Stimulated activated naive CD4-positive, alpha-beta T cell (primary cell): ENCODE results near the gene ZNF672.
"Not testable (repeated sequence)": the region's sequence is repeated elsewhere in the genome, so short reads cannot be mapped to it uniquely, and the experiment has no call there.

Source experiments
- DNase-seq, 6 experiments: peaks; one replicate each; lab custom pipeline; 2025; lab: John Stamatoyannopoulos, UW

Gene ZNF672

DNA sequence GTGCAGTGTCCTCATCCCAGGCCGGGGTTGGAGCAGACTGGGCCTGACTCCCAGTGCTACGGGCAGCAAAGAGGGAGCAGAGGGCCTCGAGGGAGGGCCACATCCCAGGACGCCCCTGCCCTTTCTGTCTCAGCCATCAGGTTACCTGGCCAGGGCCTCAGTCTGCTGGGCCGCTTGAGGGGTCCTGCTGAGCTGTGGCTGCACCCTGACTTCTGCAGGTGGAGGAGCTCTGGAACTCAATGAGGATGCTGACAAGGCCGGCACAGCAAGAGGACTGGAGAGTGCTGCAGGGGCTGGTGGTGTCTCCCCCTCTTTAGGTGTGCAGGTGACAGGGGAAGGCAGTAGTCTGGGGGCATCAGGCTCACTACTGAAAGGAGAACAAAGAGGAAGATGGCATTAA lies 17.6 kb downstream of the ZNF672 start:
- DNase-seq = no peak

- no peak for DNase-seq
Measured at GRCh38 chr1:248856176-248856575, 18.2 kb downstream of the ZNF672 start.

DNA sequence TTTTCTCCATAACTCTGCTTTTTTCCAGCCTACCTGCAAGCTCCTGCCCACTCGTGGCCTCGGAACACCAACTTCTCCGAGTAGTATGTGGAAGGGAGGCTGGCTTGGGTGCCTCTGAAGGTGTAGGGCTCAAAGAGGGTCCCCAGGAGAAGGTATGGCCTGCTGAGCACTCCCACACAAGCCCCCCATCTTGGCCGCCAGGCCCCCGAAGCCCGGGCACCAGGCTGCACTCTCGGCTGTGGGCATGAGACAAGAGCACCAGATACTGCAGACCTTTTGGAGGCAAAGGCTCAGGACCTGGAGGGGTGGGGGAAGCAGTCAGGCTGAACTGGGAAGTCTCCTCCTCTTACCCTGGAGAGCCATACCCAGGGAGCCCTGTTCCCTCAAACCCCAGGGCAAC lies 19.2 kb downstream of the ZNF672 start:
- no peak for DNase-seq

DNA sequence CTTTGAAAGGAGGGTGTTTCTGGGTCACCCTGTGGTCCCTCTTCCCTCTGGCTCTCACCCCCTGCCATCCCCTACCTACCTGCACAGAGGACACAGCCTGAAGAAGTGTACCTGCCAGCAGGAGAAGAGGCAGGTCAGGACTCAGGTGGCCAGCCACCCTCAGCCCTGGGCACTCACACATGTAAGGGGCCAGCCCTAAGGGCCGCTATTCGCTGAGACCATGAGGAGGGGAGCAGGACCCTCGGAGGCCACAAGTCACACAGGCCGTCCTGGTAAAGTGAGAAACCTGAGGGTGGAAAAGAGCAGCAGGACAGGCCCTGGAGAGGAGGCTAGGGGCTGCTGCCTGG lies 19.7 kb downstream of the ZNF672 start:
- peak in 1 of 6 experiments; percentile 37 for DNase-seq

- peak in 5 of 6 experiments; percentile 28 to 76 (median 62) for DNase-seq
Measured at GRCh38 chr1:248858096-248858890, 20.3 kb downstream of the ZNF672 start.

- peak; percentile 92 to 97 (median 95) for DNase-seq
Measured at GRCh38 chr1:248858891-248859889, 21.2 kb downstream of the ZNF672 start, which contains the start of gene ZNF692. ZNF692 (minus strand) TSS chr1:248859085; CDS start chr1:248858309, 776 bp downstream.

- DNase-seq = no peak
Measured at GRCh38 chr1:248860007-248860406, 22.0 kb downstream of the ZNF672 start.

- no peak for DNase-seq
Measured at GRCh38 chr1:248861616-248862015, 23.6 kb downstream of the ZNF672 start.

DNA sequence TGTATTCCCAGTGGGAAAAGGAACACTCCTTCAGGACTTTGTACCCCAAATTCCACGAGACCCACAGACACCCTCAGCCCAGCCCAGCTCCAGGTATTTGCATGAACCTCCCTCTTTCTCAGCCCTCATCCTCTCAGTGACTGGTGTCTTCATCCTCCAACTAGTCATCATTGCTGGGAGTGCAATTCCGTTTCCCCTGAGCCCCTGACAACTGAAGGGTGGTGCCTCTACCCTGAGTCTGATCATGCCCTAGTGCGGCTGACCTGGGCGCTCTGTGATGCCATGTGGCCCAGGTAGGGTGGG lies 24.6 kb downstream of the ZNF672 start:
- no peak for DNase-seq

DNA sequence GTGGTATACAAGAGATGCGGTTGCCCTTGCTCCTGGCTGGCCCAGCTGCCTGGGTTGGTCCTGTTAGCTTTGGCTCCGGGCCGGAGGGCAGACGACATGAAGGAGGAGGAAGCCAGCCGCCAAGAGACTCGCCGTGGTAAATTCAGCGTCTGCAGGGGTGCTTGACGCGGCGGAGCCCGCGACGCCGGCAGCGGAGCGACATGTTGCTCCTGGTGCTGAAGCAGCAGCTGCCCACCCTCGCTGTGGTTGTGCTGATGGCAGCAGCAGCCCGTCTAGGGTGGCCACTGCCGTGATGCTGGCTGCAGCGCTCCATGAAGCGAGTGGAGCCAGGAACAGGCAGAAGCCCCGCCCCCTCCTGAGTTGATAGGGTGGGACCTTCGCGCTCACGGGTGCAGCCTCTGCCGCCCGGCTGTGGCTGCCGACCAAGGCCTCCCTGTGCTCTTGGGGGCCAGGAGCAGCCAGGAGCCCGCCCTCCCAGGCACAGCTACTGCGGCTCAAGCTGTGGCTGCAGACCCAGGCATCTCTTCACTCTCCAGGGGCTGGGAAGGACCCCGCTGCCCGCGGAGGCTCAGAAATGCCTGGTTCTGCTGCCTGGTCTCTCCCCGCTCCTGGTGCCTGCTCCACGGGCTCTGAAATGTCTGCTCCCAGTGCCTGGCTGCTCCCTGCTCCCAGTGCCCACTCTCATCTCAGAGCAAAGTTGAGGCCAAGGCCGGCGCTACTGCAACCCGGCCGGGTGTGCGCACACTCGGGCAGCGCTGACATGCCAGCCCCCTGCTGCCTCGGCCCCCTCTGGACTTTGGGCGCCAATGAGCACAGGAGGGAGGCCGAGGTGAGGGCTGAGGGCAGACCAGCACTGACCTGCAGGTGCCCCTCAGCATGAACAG lies 25.2 kb downstream of the ZNF672 start:
- peak; percentile 69 to 86 (median 74) for DNase-seq

DNA sequence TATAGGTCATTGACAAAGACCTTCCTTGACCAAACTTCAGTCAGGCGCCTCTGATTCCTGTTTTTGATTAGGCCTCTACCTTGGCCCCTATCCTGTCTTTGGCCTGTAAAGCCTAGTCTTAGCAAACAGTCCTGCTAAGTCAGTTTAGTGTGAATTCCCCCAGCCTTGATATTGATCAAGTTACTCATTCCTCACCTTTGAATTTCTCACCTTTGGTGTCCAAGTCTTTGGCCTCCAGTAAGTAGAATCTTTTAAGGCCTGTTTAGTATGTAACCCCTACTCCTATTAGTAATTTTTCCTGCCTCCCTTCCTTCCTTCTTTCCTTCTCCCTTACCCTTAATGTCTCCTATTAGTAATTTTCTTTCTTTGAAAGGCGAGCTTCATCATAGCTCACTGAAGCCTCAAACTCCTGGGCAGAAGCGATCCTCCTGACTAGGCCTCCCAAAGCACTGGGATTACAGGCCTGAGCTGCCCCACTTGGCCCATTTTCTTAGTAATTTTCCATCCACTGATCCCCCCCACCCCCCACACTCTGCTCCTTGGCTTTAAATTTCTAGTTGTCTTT lies 33.9 kb downstream of the ZNF672 start:
- DNase-seq = no peak

- DNase-seq = peak in 5 of 6 experiments; percentile 34 to 69 (median 45)
Measured at GRCh38 chr1:248872752-248873408, 34.9 kb downstream of the ZNF672 start.

DNA sequence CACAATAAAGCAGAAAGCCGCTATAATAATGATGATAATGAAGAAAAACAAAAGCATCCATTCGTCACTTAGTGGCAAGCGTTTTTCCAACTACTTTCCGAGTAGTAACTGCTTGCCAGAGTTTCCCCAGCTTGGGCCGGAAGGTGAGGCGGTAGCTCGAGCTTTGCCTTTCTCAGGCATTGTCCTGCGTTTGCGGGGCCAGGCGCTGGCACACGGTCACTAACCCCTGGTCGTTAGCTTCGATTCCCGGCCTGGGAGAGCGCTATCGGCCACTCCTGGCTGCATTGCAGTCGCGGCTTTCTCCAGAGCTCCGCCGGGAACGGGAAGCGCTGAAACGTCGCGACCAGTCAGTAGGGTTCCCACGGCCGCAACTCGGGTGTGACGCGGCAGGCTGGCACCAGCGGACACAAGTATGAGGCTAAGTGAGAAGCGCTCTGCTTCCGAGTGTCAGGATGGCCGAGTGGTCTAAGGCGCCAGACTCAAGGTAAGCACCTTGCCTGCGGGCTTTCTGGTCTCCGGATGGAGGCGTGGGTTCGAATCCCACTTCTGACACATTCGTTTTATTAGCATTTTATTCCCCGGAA lies 35.5 kb downstream of the ZNF672 start:
- peak; percentile 81 to 99 (median 90) for DNase-seq

DNA sequence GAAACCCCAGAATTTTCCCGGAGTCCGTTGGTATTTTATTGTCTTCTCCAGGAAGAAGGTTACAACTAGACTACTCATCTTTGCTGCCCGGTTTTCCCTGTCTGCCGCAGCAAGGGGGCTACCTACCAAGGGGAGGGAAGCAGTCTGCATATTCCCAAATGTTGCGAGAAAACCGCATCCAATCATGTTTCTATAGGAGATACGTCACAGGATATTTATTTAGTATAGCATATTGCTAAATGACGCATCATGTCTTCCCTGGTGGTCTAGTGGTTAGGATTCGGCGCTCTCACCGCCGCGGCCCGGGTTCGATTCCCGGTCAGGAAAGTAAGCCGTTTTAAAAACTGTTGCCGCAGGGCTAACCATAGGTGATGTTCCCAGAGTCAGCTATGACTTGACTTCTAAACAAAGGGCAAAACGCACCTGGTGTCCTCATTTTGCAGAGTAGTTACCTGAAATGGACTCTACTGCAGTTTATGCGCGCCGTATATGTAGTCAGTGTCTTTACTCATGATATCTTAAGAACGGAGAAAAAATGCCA lies 36.0 kb downstream of the ZNF672 start:
- DNase-seq = peak; percentile 69 to 99 (median 88)

DNA sequence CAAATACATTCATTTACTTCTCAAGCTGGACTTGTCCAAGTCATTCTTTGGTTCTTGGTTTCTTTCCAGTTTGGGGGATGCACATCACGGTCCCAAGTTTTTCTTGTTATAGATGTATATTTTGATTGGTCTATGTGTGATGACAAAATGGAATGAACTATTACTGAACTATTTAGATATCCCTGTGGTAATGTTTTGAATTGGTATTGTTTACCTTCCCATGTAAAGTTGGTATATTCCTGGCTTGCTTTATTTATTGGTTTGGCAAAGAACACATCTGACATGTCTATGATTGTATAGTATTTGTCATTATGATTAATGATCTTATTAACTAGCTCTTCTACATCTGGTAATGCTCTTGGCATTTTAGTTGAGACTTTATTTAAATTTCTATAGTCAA lies 43.2 kb downstream of the ZNF672 start:
- DNase-seq = no peak

DNA sequence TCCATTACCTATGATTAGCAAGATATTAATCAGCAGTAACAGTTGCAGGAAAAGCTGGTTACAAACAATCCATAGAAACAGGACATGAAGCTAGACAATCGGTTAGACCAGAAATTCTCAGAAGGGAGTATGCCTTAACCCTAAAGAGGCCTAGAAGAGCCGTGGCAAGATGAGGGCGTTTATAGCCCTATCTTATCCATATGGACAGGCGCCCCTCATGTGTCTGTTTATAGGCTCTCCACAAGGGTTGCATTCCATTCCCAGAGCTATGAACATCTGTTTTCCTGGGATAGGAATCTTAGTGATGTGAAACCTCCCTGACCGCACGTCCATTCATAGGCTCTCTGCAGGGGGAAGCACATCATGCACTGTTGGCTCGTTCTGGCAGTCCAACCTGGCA lies 44.4 kb downstream of the ZNF672 start:
- not testable (repeated sequence) for DNase-seq

GRCh38 chr1:248884632-248885295 lies 46.7 kb downstream of the ZNF672 start:
- no peak for DNase-seq

- no peak for DNase-seq
Measured at GRCh38 chr1:248885646-248886045, 47.6 kb downstream of the ZNF672 start.

GRCh38 chr1:248886237-248886895 lies 48.3 kb downstream of the ZNF672 start:
- DNase-seq = no peak
